Measurements from ENCODE around the gene SMG6.

Gene SMG6

GRCh38 chr17:2093349-2093748 lies 210.2 kb downstream of the SMG6 start:
- peak; percentile 77 for DNase-seq

GRCh38 chr17:2092253-2092652 lies 211.3 kb downstream of the SMG6 start:
- DNase-seq, result no peak

GRCh38 chr17:2090804-2091534 lies 212.6 kb downstream of the SMG6 start:
- DNase-seq, result no peak

- DNase-seq, result no peak
These were observed 213.4 kb downstream of the SMG6 start for GRCh38 chr17:2090210-2090641.

- DNase-seq, result no peak
These were observed 214.6 kb downstream of the SMG6 start for GRCh38 chr17:2089021-2089422.

GRCh38 chr17:2087597-2088211 lies 215.9 kb downstream of the SMG6 start:
- no peak for DNase-seq

GRCh38 chr17:2086306-2086705 lies 217.3 kb downstream of the SMG6 start:
- no peak for DNase-seq

- no peak for DNase-seq
These were observed 218.0 kb downstream of the SMG6 start for GRCh38 chr17:2085648-2085949.

- no peak for DNase-seq
These were observed 218.6 kb downstream of the SMG6 start for GRCh38 chr17:2084766-2085647.

GRCh38 chr17:2084036-2084765 lies 219.4 kb downstream of the SMG6 start:
- no peak for DNase-seq

GRCh38 chr17:2083613-2084035 lies 220.0 kb downstream of the SMG6 start:
- DNase-seq, result no peak

GRCh38 chr17:2082003-2082781 lies 221.4 kb downstream of the SMG6 start:
- DNase-seq, result no peak

GRCh38 chr17:2081564-2081963 lies 222.0 kb downstream of the SMG6 start:
- DNase-seq, result no peak

- DNase-seq, result no peak
These were observed 226.5 kb downstream of the SMG6 start for GRCh38 chr17:2077040-2077439.

- DNase-seq, result peak; percentile 68
These were observed 227.2 kb downstream of the SMG6 start for GRCh38 chr17:2076087-2076984.

GRCh38 chr17:2075336-2076086 lies 228.1 kb downstream of the SMG6 start:
- no peak for DNase-seq

- DNase-seq, result no peak
These were observed 228.7 kb downstream of the SMG6 start for GRCh38 chr17:2074919-2075318.

GRCh38 chr17:2071455-2072281 lies 231.9 kb downstream of the SMG6 start:
- no peak for DNase-seq

- DNase-seq, result no peak
These were observed 232.6 kb downstream of the SMG6 start for GRCh38 chr17:2071024-2071385.

All from DMS79 treated with DMSO at 0.1 percent for 48 hours (cell line).